Immature natural killer cell (primary cell): Measurements from ENCODE around the gene ALDH3B1. TPM values are rescaled to one million over a fixed set of nuclear protein-coding genes. Genes with fewer than 3 reads are reported as not detected.

Experiments used
- DNase-seq, 3 donors: peaks; one replicate each; pipeline ENCODE4 v3.0.0; 2022; ENCODE audit warnings: mixed read lengths in 1 of 3
- H3K27ac Mint-ChIP-seq, 6 donors: one replicate each; pipeline ENCODE4 v1.8.0; 2020; ENCODE audit warnings: mixed read lengths in 6 of 6, mild to moderate bottlenecking in 5 of 6, inconsistent platforms in 4 of 6, moderate library complexity in 3 of 6
- H3K27me3 Mint-ChIP-seq, 3 donors: one replicate each; pipeline ENCODE4 v1.8.0; 2020 to 2021; ENCODE audit warnings: low read depth in 3 of 3, mild to moderate bottlenecking in 3 of 3, mixed read lengths in 3 of 3, moderate library complexity in 3 of 3, inconsistent platforms in 1 of 3
- H3K36me3 Mint-ChIP-seq, 3 donors: one replicate each; pipeline ENCODE4 v1.8.0; 2020; ENCODE audit warnings: mixed read lengths in 3 of 3, inconsistent platforms in 2 of 3, mild to moderate bottlenecking in 2 of 3
- H3K4me1 Mint-ChIP-seq, 2 donors: one replicate each; pipeline ENCODE4 v1.8.0; 2020; ENCODE audit warnings: inconsistent platforms in 2 of 2, mild to moderate bottlenecking in 2 of 2, mixed read lengths in 2 of 2, moderate library complexity in 1 of 2
- H3K4me3 Mint-ChIP-seq, 5 donors: one replicate each; pipeline ENCODE4 v1.8.0; 2020; ENCODE audit warnings: mild to moderate bottlenecking in 5 of 5, mixed read lengths in 5 of 5, inconsistent platforms in 3 of 5, moderate library complexity in 3 of 5
- H3K9me3 Mint-ChIP-seq, 6 donors: one replicate each; pipeline ENCODE4 v1.8.0; 2020; ENCODE audit warnings: mild to moderate bottlenecking in 6 of 6, mixed read lengths in 6 of 6, inconsistent platforms in 4 of 6, moderate library complexity in 3 of 6
- polyA plus RNA-seq, 3 donors: library from polyadenylated mRNA; unstranded; fragments of 300-500 nt; fragmentation: Illumina TruSeq; gene quantifications; one replicate each; pipeline ENCODE4 v1.2.3, GENCODE V29; 2021

The ALDH3B1 gene
- polyA plus RNA-seq, 3 donors from 2014 or later, result 3.4 to 3.8 TPM; not detected in 1

DNA sequence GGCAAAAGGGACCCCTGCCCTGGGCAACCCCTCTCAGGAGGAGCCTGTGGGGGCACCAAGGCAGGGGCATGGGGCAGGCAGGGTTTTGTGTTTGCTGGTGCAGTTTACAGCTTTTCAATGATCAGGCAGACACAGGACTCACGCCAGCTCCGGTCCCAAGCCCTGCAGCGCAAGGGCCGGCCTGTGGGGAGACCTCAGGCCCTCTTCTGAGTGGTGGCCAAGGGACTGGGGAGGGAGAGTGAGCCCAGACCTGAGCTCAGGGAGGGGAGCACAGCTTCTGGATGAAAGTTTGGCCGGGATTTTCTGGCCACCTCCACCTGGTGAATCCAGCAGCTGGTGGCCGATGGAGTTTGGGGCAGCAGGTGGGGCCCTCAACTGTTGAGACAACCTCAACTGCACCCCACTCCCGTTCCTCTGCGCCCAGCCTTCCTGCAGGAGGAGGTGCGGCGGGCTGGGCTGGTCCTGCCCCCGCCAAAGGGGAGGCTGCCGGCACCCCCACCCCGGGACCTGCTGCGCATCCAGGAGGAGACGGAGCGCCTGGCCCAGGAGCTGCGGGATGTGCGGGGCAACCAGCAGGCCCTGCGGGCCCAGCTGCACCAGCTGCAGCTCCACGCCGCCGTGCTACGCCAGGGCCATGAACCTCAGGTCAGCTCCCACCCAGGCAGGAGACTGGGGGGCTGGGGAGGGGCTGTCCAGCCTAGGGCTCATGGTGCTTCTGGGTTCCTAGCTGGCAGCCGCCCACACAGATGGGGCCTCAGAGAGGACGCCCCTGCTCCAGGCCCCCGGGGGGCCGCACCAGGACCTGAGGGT lies 32.3 kb downstream of the ALDH3B1 start:
- Mint-ChIP-seq H3K9me3 (no peaks in the 10 kb centered on the region), H3K4me1 (peaks cover 18 to 27% of the 10 kb centered on the region in 2 donors)
- no peak for DNase-seq

DNA sequence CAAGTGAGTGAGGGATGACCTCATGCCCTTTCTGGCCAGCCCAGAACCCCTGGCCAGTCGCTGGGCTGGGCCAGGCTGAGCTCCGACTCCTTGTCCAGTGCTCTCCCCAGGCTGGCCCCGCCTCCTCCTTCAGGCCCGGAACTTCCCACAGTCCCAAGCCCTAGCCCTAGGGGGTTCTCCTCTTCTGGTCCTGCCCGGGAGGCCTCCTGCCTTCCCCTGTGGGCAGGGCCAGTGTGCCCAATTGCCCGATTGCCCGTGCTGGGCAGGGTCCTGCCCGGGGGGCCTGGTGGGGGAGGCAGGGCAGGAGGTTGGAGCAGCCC lies 32.9 kb downstream of the ALDH3B1 start:
- Mint-ChIP-seq H3K9me3 (no peaks in the 10 kb centered on the region), H3K4me1 (peaks cover 12 to 21% of the 10 kb centered on the region in 2 donors), H3K27me3 (peaks cover 0 to 1% (median 0%) of the 10 kb centered on the region in 3 donors), H3K27ac (no peak overlapping the region), H3K36me3 (no peaks in the 10 kb centered on the region), H3K4me3 (no peak overlapping the region)
- no peak for DNase-seq

More for the DNA sequence above, 32.3 kb downstream of the ALDH3B1 start:
- H3K27me3 Mint-ChIP-seq, result peaks cover 0 to 1% (median 0%) of the 10 kb centered on the region in 3 donors
- H3K27ac Mint-ChIP-seq, result no peak overlapping the region
- H3K36me3 Mint-ChIP-seq, result no peaks in the 10 kb centered on the region
- no peak overlapping the region for H3K4me3 Mint-ChIP-seq

DNA sequence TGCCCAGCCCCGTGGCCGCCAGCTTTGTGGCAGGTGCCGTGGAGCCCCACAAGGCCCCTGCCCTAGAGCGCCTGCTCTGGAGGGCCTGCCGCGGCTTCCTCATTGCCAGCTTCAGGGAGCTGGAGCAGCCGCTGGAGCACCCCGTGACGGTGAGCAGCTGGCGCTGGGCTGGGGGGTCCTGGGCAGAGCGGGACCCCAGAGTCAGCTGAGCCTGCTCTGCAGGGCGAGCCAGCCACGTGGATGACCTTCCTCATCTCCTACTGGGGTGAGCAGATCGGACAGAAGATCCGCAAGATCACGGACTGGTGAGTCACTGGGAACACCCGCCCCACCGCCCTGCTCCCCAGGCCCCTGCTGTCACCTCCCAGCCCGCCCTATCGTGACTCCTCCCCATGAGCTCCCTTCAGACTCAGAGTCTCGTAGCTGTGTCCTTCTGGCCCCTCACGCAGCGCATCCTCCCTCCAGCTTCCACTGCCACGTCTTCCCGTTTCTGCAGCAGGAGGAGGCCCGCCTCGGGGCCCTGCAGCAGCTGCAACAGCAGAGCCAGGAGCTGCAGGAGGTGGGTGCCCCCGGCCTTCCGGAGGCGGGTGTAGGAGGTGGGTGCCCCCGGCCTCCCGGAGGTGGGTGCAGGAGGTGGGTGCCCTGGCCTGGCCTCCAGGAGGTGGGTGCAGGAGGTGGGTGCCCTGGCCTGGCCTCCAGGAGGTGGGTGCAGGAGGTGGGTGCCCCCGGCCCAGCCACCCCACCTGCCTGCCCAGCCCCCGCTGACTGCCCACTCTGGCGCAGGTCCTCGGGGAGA lies 33.4 kb downstream of the ALDH3B1 start:
- Mint-ChIP-seq H3K4me3 (no peak overlapping the region), H3K36me3 (no peaks in the 10 kb centered on the region), H3K9me3 (no peaks in the 10 kb centered on the region), H3K27me3 (peaks cover 0 to 1% (median 0%) of the 10 kb centered on the region in 3 donors), H3K4me1 (peaks cover 12 to 19% of the 10 kb centered on the region in 2 donors), H3K27ac (no peak overlapping the region)
- no peak for DNase-seq

DNA sequence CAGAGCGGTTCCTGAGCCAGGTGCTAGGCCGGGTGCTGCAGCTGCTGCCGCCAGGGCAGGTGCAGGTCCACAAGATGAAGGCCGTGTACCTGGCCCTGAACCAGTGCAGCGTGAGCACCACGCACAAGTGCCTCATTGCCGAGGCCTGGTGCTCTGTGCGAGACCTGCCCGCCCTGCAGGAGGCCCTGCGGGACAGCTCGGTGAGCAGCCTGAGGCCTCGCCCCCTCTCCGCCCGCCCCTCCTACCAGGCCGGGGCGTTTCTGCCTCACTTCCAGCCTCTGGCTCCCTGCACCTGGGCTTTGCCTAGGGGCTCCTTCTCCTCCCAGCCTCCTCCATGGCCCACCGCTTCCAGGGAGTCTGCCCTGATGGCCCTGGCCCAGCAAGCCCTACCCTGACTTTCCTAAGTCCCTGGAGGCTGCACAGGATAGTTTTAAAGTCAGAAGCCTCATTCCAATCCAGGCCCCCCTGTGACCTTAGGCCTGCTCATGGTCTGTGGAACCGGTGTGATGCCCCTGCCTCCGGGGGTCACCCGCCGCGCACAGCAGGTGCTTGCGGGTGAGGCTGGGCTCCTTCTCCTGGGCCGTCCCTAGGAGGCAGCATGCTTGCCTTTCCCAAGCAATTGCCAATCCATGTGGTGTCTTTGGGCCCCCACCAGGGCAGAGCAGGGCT lies 34.2 kb downstream of the ALDH3B1 start:
- Mint-ChIP-seq H3K36me3 (no peaks in the 10 kb centered on the region), H3K4me3 (no peak overlapping the region), H3K9me3 (no peaks in the 10 kb centered on the region), H3K27ac (no peak overlapping the region), H3K4me1 (peaks cover 12 to 18% of the 10 kb centered on the region in 2 donors), H3K27me3 (peaks cover 0 to 1% (median 0%) of the 10 kb centered on the region in 3 donors)
- DNase-seq, result no peak

DNA sequence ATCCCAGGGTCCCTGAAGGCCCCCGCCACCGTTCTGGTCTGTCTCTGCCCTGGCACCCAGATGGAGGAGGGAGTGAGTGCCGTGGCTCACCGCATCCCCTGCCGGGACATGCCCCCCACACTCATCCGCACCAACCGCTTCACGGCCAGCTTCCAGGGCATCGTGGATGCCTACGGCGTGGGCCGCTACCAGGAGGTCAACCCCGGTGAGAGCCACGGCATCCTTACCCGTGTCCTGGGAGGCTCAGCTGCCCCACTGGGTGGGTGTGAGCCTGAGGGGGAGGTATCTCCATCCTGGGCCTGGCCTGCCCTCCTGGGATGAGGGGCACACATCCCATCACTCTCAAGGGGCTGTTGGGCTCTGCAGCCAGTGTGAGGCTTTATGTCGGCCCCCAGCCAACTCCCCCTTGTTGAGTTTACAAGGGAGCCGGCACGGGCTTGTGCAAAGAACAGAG lies 34.8 kb downstream of the ALDH3B1 start:
- Mint-ChIP-seq H3K4me3 (no peak overlapping the region), H3K27me3 (peaks cover 0 to under 1% (median 0%) of the 10 kb centered on the region in 3 donors), H3K9me3 (no peaks in the 10 kb centered on the region), H3K27ac (no peak overlapping the region), H3K4me1 (peaks cover 9 to 16% of the 10 kb centered on the region in 2 donors), H3K36me3 (no peaks in the 10 kb centered on the region)
- DNase-seq, result no peak

DNA sequence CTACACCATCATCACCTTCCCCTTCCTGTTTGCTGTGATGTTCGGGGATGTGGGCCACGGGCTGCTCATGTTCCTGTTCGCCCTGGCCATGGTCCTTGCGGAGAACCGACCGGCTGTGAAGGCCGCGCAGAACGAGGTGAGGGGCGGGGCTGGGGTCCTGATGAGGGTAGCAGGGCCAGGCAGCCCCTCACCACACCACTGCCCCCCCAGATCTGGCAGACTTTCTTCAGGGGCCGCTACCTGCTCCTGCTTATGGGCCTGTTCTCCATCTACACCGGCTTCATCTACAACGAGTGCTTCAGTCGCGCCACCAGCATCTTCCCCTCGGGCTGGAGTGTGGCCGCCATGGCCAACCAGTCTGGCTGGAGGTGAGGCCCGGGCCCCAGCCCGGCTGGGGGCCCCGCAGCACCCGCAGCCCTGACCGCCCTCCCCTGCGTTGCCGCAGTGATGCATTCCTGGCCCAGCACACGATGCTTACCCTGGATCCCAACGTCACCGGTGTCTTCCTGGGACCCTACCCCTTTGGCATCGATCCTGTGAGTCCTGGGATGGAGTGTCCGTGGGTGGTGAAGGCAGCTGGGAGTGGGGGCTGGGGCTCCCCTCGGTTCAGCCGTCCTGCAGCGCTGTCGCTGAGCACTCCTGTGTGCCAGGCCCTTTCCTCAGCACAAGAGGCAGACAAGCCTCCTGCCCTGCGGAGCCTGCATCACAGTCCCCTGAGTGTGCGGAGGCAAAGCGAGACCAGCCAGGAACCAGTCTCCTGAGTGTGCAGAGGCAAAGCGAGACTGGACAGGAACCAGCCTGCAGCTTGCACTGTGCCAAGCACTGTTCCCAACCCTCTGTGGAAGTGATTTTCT lies 37.5 kb downstream of the ALDH3B1 start:
- Mint-ChIP-seq H3K27ac (no peak overlapping the region), H3K4me3 (no peak overlapping the region), H3K4me1 (no peaks in the 10 kb centered on the region), H3K36me3 (peaks cover 0 to 8% (median 3%) of the 10 kb centered on the region in 3 donors), H3K27me3 (peaks cover 0 to 1% (median 0%) of the 10 kb centered on the region in 3 donors), H3K9me3 (no peaks in the 10 kb centered on the region)
- DNase-seq, result no peak

DNA sequence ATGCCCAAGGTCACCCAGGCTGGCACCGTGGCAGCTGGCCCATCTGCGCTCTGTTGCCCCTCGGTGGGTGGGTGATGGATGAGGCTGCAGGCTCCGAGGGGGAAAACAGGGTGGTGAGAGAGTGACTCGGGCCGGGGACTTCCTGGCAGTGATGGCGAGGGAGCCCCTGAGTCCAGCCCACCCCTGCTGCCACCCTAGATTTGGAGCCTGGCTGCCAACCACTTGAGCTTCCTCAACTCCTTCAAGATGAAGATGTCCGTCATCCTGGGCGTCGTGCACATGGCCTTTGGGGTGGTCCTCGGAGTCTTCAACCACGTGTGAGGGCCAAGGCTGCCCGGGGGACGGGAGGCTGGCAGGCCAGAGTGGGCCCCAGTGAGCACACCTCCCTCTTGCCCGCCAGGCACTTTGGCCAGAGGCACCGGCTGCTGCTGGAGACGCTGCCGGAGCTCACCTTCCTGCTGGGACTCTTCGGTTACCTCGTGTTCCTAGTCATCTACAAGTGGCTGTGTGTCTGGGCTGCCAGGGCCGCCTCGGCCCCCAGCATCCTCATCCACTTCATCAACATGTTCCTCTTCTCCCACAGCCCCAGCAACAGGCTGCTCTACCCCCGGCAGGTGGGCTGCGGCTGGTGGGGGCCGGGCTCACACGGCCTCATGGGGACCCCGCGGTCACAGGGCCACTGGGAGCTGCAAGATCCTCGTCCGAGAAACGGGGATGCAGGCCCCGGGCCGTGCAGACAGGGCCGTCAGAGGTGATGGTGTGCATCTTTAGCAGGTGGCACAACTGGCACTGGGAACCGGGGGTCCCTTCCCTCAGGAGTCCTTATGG lies 38.8 kb downstream of the ALDH3B1 start:
- Mint-ChIP-seq H3K9me3 (no peaks in the 10 kb centered on the region), H3K4me3 (no peak overlapping the region), H3K4me1 (no peaks in the 10 kb centered on the region), H3K36me3 (peaks cover 0 to 13% (median 3%) of the 10 kb centered on the region in 3 donors), H3K27ac (no peak overlapping the region), H3K27me3 (peaks cover 0 to 4% (median 2%) of the 10 kb centered on the region in 3 donors)
- DNase-seq, result no peak

DNA sequence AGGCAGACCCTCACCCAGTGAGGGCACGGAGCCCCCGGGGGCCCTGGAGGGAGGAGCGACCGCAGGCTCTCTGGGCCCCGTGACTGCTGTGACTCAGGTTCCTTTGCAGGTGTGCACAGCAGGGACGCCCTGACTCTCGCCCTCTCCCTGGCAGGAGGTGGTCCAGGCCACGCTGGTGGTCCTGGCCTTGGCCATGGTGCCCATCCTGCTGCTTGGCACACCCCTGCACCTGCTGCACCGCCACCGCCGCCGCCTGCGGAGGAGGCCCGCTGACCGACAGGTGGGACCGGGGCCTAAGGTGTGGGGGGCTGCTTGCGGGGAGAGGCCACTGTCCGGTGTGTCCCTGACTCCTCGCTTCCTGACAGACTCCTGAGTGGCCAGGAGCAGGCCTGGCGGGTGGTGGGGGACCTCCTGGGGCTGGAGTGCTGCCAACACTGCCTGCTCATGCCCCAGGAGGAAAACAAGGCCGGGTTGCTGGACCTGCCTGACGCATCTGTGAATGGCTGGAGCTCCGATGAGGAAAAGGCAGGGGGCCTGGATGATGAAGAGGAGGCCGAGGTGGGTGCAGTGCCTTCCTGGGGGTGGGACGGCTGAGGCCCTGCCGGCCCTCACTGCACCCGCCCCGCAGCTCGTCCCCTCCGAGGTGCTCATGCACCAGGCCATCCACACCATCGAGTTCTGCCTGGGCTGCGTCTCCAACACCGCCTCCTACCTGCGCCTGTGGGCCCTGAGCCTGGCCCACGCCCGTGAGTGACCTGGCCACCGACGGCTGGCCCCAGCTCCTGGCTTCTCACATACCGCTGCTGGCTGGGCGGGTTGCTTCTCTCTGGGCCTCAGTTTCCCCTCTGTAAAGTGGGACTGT lies 39.6 kb downstream of the ALDH3B1 start:
- Mint-ChIP-seq H3K27ac (no peak overlapping the region), H3K4me1 (no peaks in the 10 kb centered on the region), H3K9me3 (no peaks in the 10 kb centered on the region), H3K4me3 (no peak overlapping the region), H3K36me3 (peaks cover 0 to 13% (median 3%) of the 10 kb centered on the region in 3 donors), H3K27me3 (peaks cover 0 to 4% (median 2%) of the 10 kb centered on the region in 3 donors)
- no peak for DNase-seq

DNA sequence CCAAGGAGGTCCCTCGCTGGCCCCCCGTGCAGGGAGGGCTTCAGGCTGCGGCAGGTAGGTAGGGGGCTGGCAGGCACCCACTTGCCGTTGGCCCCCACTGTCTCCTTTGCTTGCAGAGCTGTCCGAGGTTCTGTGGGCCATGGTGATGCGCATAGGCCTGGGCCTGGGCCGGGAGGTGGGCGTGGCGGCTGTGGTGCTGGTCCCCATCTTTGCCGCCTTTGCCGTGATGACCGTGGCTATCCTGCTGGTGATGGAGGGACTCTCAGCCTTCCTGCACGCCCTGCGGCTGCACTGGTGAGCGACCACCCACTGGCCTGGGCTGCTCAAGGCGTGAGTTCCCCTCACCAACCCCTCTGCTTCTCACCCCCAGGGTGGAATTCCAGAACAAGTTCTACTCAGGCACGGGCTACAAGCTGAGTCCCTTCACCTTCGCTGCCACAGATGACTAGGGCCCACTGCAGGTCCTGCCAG lies 40.3 kb downstream of the ALDH3B1 start:
- Mint-ChIP-seq H3K4me1 (no peaks in the 10 kb centered on the region), H3K4me3 (no peak overlapping the region)

DNA sequence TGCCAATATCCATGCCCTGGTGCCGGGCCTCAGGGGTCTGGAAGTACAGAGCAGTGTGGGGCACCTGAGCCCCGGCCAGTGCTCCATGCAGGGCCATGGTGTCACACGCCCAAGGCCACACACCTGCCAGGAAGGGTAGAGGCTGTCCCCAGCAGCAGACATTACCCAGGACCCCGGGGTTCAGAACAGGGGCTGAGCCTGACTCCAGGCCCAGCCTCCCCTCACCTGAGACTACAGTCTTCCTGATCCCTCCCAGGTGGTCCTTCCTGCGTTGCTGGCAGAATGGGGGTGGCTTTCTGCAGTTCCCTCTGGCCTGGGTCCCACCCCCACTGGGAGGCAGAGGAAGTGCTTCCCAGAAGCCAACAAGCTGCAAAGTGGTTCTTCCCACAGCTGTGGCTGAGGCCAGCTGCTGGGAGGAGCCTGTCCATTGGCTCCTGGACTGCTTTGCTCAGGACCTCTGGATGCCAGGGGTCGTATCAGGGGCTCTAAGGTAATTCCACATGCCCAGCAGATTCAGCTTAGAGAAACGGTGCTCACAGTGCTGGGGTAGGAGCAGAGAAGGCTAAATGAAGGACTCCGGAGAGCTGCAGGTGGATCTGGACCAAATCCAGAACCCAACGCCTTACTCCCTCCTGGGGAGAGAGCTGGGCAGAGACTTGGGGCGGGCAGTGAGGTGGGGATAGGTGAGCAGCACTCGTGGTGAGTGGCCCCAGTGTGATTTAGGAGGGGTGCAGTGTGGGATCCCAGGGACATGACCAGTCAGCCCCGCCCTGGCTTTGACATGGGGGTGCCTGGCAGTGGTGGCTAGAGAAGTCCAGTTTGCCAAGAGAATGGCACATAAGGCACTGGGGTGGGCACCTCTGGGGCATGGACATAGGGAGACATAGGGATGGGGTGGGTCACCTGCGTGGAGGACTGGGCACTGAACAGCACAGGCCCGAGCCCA lies 41.3 kb downstream of the ALDH3B1 start:
- DNase-seq, result no peak
- Mint-ChIP-seq H3K4me3 (no peak overlapping the region), H3K27ac (peak overlapping the region in 4 of 6 donors; percentile 5 to 70 (median 56)), H3K9me3 (no peaks in the 10 kb centered on the region), H3K36me3 (peaks cover 0 to 13% (median 3%) of the 10 kb centered on the region in 3 donors), H3K27me3 (peaks cover 0 to 4% (median 2%) of the 10 kb centered on the region in 3 donors), H3K4me1 (no peaks in the 10 kb centered on the region)

More for the DNA sequence above, 40.3 kb downstream of the ALDH3B1 start:
- H3K36me3 Mint-ChIP-seq, result peaks cover 0 to 13% (median 3%) of the 10 kb centered on the region in 3 donors
- peaks cover 0 to 4% (median 2%) of the 10 kb centered on the region in 3 donors for H3K27me3 Mint-ChIP-seq
- peak overlapping the region in 2 of 6 donors; percentile 20 to 52 for H3K27ac Mint-ChIP-seq
- H3K9me3 Mint-ChIP-seq, result no peaks in the 10 kb centered on the region
- DNase-seq, result no peak
